H1 (cell line): ENCODE data around the gene MRPL45. TPM values are rescaled to one million over a fixed set of nuclear protein-coding genes. Genes with fewer than 3 reads are reported as not detected.

Experiments used
- CTCF ChIA-PET: fragments of 300-600 bp; sonication (Branson Sonifier 250); formaldehyde crosslinking; loops from one replicate; lab custom pipeline; 2021; ENCODE audit not compliant: partially characterized antibody; lab: Charles Lee
- POLR2A ChIA-PET: fragments of 300-600 bp; sonication (Branson Sonifier 250); formaldehyde crosslinking; loops from one replicate; lab custom pipeline; 2021; ENCODE audit warnings: inconsistent platforms; ENCODE audit not compliant: partially characterized antibody; lab: Charles Lee
- DNase-seq, 2 experiments: peaks; one replicate each; pipeline versions ENCODE4 v3.0.0 to v3.0.0-alpha.2; 2010 to 2022; ENCODE audit warnings: low spot score in 2 of 2, low read depth in 1 of 2, mixed read lengths in 1 of 2
- FAIRE-seq: peaks from 2 replicates; lab custom pipeline; 2011; peaks lifted over from hg19 to GRCh38; lab: Jason Lieb, UNC
- H2AFZ ChIP-seq: 2 replicates; pipeline ENCODE4 v1.8.1; 2012; ENCODE audit warnings: low read length, inconsistent platforms
- H2AK5ac ChIP-seq: 2 replicates; pipeline ENCODE4 v1.6.1; 2013; ENCODE audit warnings: low read depth, low read length
- H2BK120ac ChIP-seq: replicated peaks from 2 replicates; pipeline ENCODE3; 2013; ENCODE audit warnings: low read depth, low read length, inconsistent platforms
- H2BK12ac ChIP-seq: 2 replicates; pipeline ENCODE4 v1.6.1; 2013; ENCODE audit warnings: low read depth, low read length
- H2BK15ac ChIP-seq: 2 replicates; pipeline ENCODE4 v1.6.1; 2013; ENCODE audit warnings: low read length
- H2BK20ac ChIP-seq: 2 replicates; pipeline ENCODE4 v1.6.1; 2013; ENCODE audit warnings: low read length
- H2BK5ac ChIP-seq: 2 replicates; pipeline ENCODE4 v1.6.1; 2013; ENCODE audit warnings: low read depth, low read length
- H3K14ac ChIP-seq: 2 replicates; pipeline ENCODE4 v1.6.1; 2013; ENCODE audit warnings: inconsistent platforms; ENCODE audit not compliant: insufficient read length
- H3K18ac ChIP-seq: 2 replicates; pipeline ENCODE4 v1.6.1; 2013; ENCODE audit warnings: low read length; ENCODE audit errors: extremely low read depth
- H3K23ac ChIP-seq: 2 replicates; pipeline ENCODE4 v1.6.1; 2013; ENCODE audit warnings: inconsistent platforms; ENCODE audit not compliant: insufficient read length
- H3K23me2 ChIP-seq: 2 replicates; pipeline ENCODE4 v1.6.1; 2013; ENCODE audit warnings: low read depth, low read length
- H3K27ac ChIP-seq: 2 replicates; pipeline ENCODE4 v1.6.1; 2011; ENCODE audit warnings: low read depth, low read length, inconsistent platforms
- H3K27me3 ChIP-seq, 4 experiments: replicated peaks in 1 of 4; 1 replicate in 1 of 4; 2 replicates in 3 of 4; pipeline versions ENCODE4 v1.6.1 to v1.8.1; 2011 to 2013; ENCODE audit warnings: low read length in 3 of 4, mild to moderate bottlenecking in 3 of 4, inconsistent platforms in 2 of 4, mixed read lengths in 2 of 4, moderate library complexity in 1 of 4; ENCODE audit not compliant: control insufficient read depth in 3 of 4, insufficient read depth in 3 of 4; ENCODE audit errors: extremely low read depth in 1 of 4
- H3K36me3 ChIP-seq, 4 experiments: 2 replicates each; pipeline versions ENCODE4 v1.6.1 to v1.8.1; 2011 to 2013; ENCODE audit warnings: mild to moderate bottlenecking in 4 of 4, low read length in 3 of 4, moderate library complexity in 2 of 4, control low read depth in 1 of 4, inconsistent platforms in 1 of 4; ENCODE audit not compliant: insufficient read depth in 4 of 4, control insufficient read depth in 2 of 4
- H3K4ac ChIP-seq: replicated peaks from 2 replicates; pipeline ENCODE3; 2013; ENCODE audit warnings: low read length, low read depth, mixed read lengths, inconsistent platforms; ENCODE audit not compliant: insufficient read length
- H3K4me1 ChIP-seq, 4 experiments: replicated peaks in 1 of 4; 1 replicate in 1 of 4; 2 replicates in 3 of 4; pipeline versions ENCODE4 v1.6.1 to v1.8.1; 2011 to 2013; ENCODE audit warnings: low read length in 3 of 4, inconsistent platforms in 2 of 4, mixed read lengths in 1 of 4; ENCODE audit not compliant: insufficient read depth in 4 of 4, control insufficient read depth in 3 of 4
- H3K4me2 ChIP-seq, 2 experiments: 2 replicates each; pipeline versions ENCODE4 v1.6.1 to v1.8.1; 2011 to 2013; ENCODE audit warnings: low read depth in 2 of 2, low read length in 2 of 2, control low read depth in 1 of 2, inconsistent platforms in 1 of 2, mild to moderate bottlenecking in 1 of 2; ENCODE audit not compliant: insufficient read depth in 1 of 2
- H3K4me3 ChIP-seq, 4 experiments: fragments of 200-600, 300-600 bp in 1 of 4; sonication (generic), shearing (Covaris generic), sonication (Bioruptor Twin) in 1 of 4; 2 replicates each; pipeline versions ENCODE4 v1.5.1 to v1.8.1; 2011 to 2016; ENCODE audit warnings: low read length in 4 of 4, low read depth in 3 of 4, control low read depth in 2 of 4, inconsistent platforms in 2 of 4, mild to moderate bottlenecking in 2 of 4, mixed read lengths in 1 of 4, moderate library complexity in 1 of 4; ENCODE audit not compliant: insufficient read depth in 2 of 4; ENCODE audit errors: extremely low read depth in 1 of 4
- H3K56ac ChIP-seq: replicated peaks from 2 replicates; pipeline ENCODE3; 2013; ENCODE audit warnings: low read depth, mild to moderate bottlenecking, mixed read lengths, low read length, inconsistent platforms; ENCODE audit not compliant: insufficient read length
- H3K79me1 ChIP-seq: 2 replicates; pipeline ENCODE4 v1.6.1; 2013; ENCODE audit warnings: low read depth, low read length, control low read depth
- H3K79me2 ChIP-seq, 2 experiments: 2 replicates each; pipeline versions ENCODE4 v1.6.1 to v1.8.1; 2012 to 2013; ENCODE audit warnings: low read length in 2 of 2, mild to moderate bottlenecking in 2 of 2, inconsistent platforms in 1 of 2; ENCODE audit not compliant: insufficient read depth in 2 of 2, control insufficient read depth in 1 of 2
- H3K9ac ChIP-seq, 4 experiments: replicated peaks in 1 of 4; 1 replicate in 1 of 4; 2 replicates in 3 of 4; pipeline versions ENCODE4 v1.6.1 to v1.8.1; 2011 to 2013; ENCODE audit warnings: low read depth in 3 of 4, low read length in 3 of 4, control low read depth in 2 of 4, mild to moderate bottlenecking in 2 of 4, moderate library complexity in 2 of 4, inconsistent platforms in 1 of 4; ENCODE audit errors: extremely low read depth in 1 of 4
- H3K9me3 ChIP-seq, 2 experiments: 2 replicates each; pipeline versions ENCODE4 v1.6.1 to v1.8.1; 2012 to 2013; ENCODE audit warnings: mild to moderate bottlenecking in 2 of 2, moderate library complexity in 2 of 2, control low read depth in 1 of 2, inconsistent platforms in 1 of 2, low read depth in 1 of 2, low read length in 1 of 2, mixed read lengths in 1 of 2; ENCODE audit not compliant: insufficient read depth in 2 of 2
- H4K20me1 ChIP-seq, 2 experiments: replicated peaks in 1 of 2; 2 replicates each; pipeline versions ENCODE3 to v1.8.1; 2011 to 2013; ENCODE audit warnings: inconsistent platforms in 2 of 2, low read length in 2 of 2, mild to moderate bottlenecking in 1 of 2; ENCODE audit not compliant: insufficient read depth in 2 of 2, control insufficient read depth in 1 of 2
- H4K5ac ChIP-seq: 2 replicates; pipeline ENCODE4 v1.6.1; 2013; ENCODE audit warnings: low read length, low read depth, mixed read lengths, inconsistent platforms; ENCODE audit not compliant: insufficient read length
- H4K8ac ChIP-seq: 2 replicates; pipeline ENCODE4 v1.8.0; 2013; ENCODE audit warnings: mild to moderate bottlenecking, moderate library complexity, low read length, inconsistent platforms; ENCODE audit not compliant: insufficient read depth; ENCODE audit errors: extremely low read depth
- H4K91ac ChIP-seq: replicated peaks from 2 replicates; pipeline ENCODE3; 2013; ENCODE audit warnings: low read length, mixed read lengths, inconsistent platforms; ENCODE audit not compliant: insufficient read length
- CBX5 ChIP-seq: fragments of 300-800, 300-1000 bp; sonication (generic); IDR thresholded peaks from 2 replicates; pipeline ENCODE4 v1.7.1; 2016; ENCODE audit warnings: antibody characterized with exemption, low read length, low read depth
- GABPA ChIP-seq: IDR thresholded peaks from 2 replicates; pipeline ENCODE4 v1.6.1; 2011; ENCODE audit warnings: mild to moderate bottlenecking, low read length, moderate library complexity, borderline replicate concordance; ENCODE audit not compliant: insufficient read depth
- KDM4A ChIP-seq: IDR thresholded peaks from one replicate; pipeline ENCODE4 v1.7.1; 2012; ENCODE audit warnings: low read depth, mild to moderate bottlenecking, moderate library complexity, low read length, inconsistent platforms; ENCODE audit not compliant: severe bottlenecking
- KDM5A ChIP-seq: fragments of 200-600 bp; IDR thresholded peaks from 2 replicates; pipeline ENCODE4 v1.7.1; 2012; ENCODE audit warnings: mild to moderate bottlenecking, low read length, inconsistent platforms, mixed read lengths
- SAP30 ChIP-seq: fragments of 300-600 bp; sonication (generic); IDR thresholded peaks from 2 replicates; pipeline ENCODE4 v1.7.1; 2012; ENCODE audit warnings: low read length, moderate library complexity, mild to moderate bottlenecking, inconsistent platforms; ENCODE audit not compliant: insufficient read depth, insufficient replicate concordance
- SIN3A ChIP-seq, 2 experiments: IDR thresholded peaks in 1 of 2; conservative IDR thresholded peaks in 1 of 2; 2 replicates each; pipeline ENCODE4 v1.6.1; 2011 to 2012; ENCODE audit warnings: low read length in 2 of 2, improper control_type of control experiment in 1 of 2, low read depth in 1 of 2, mild to moderate bottlenecking in 1 of 2
- SP2 ChIP-seq: IDR thresholded peaks from 2 replicates; pipeline ENCODE4 v1.6.1; 2012; ENCODE audit warnings: mild to moderate bottlenecking, low read length, inconsistent platforms
- SP4 ChIP-seq: IDR thresholded peaks from 2 replicates; pipeline ENCODE4 v1.6.1; 2012; ENCODE audit warnings: low read length, inconsistent platforms
- SUZ12 ChIP-seq: fragments of 200-600 bp; sonication (generic); IDR thresholded peaks from 2 replicates; pipeline ENCODE4 v1.6.1; 2012; ENCODE audit warnings: mild to moderate bottlenecking, inconsistent platforms, low read length, moderate library complexity, mixed read lengths
- TAF1 ChIP-seq: IDR thresholded peaks from 2 replicates; pipeline ENCODE4 v1.6.1; 2011; ENCODE audit warnings: mild to moderate bottlenecking, low read depth, low read length
- TEAD4 ChIP-seq: IDR thresholded peaks from 2 replicates; pipeline ENCODE4 v1.6.1; 2012; ENCODE audit warnings: low read depth, low read length, inconsistent platforms, mixed read lengths
- YY1 ChIP-seq: IDR thresholded peaks from 2 replicates; pipeline ENCODE4 v1.6.1; 2011; ENCODE audit warnings: low read depth, mild to moderate bottlenecking, low read length
- WGBS, 2 experiments: shearing (Covaris generic) in 1 of 2; methylation state at CpG; one replicate each; pipeline versions ENCODE4 v1.1.6 to v1.1.7; 2013 to 2015; ENCODE audit warnings: low lambda C conversion rate in 2 of 2, mixed read lengths in 2 of 2, inconsistent platforms in 1 of 2, low coverage in 1 of 2, missing lambda C conversion rate in 1 of 2; ENCODE audit not compliant: insufficient replicate concordance in 2 of 2, insufficient coverage in 1 of 2, insufficient read length in 1 of 2; ENCODE audit errors: extremely low coverage in 1 of 2, missing lambda C conversion rate in 1 of 2; 5-methylcytosine and 5-hydroxymethylcytosine counted together
- polyA plus RNA-seq, 7 experiments: library from polyadenylated mRNA; depleted of rRNA in 3 of 7; stranded (reverse) in 5 of 7; unstranded in 2 of 7; fragments of >200 nt in 5 of 7; fragments of 200-250 nt in 2 of 7; gene quantifications; 1 replicate in 5 of 7; 2 replicates in 1 of 7; 4 replicates in 1 of 7; pipeline versions ENCODE4 v1.2.1 to v1.2.3, GENCODE V29; 2011 to 2013; ENCODE audit warnings: missing spikeins in 2 of 7, mixed read lengths in 2 of 7
- total RNA-seq: library from RNA; stranded (reverse); fragmentation: NEBNext Ultra II Directional; extraction: Animal tissue kit (Norgen Biotek cat#: 25700); gene quantifications from 2 replicates; pipeline ENCODE4 v1.2.1, GENCODE V29; 2021
- TF ChIP-seq, protein P1 (sequence below): IDR thresholded peaks from 2 replicates; pipeline ENCODE4 v1.6.1; 2011; ENCODE audit warnings: low read length, improper control_type of control experiment

Gene MRPL45
- total and polyA plus RNA-seq, 2 of the 8 experiments (the other 6 are each of a cell fraction or from before 2014, with no cell fraction given) = 65.6 to 71.7 TPM

DNA sequence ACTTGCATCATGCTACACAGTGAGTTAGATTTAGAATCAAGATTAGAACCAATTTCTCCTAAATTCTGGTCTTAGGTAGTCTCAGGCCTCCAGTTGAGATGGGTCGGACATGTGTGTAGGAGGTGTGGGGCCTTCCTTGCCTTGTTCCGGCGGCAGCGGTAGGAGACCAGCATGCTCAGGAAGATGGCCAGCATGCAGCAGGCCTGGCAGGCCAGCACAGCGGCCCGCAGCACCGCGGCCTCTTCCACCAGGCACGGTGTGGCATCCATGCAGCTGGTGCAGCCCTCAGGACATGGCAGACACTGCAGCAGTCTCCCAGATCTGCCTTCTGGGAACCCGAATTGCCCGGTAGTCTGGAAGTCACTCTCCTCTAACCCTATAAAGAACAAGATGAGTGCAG, 39.9 kb downstream of the MRPL45 start:
- Histone ChIP-seq H3K4me3 (no peak overlapping the region), H3K18ac (no peak overlapping the region), H3K79me2 (no peaks in the 10 kb centered on the region), H2AFZ (no peak overlapping the region), H4K91ac (no peak overlapping the region), H3K23me2 (no peaks in the 10 kb centered on the region), H4K5ac (no peak overlapping the region), H3K27me3 (no peaks in the 10 kb centered on the region), H3K27ac (no peak overlapping the region), H4K8ac (no peak overlapping the region), H3K4me2 (no peak overlapping the region), H3K9ac (no peak overlapping the region), H2BK15ac (no peak overlapping the region), H3K23ac (no peak overlapping the region), H3K4ac (no peak overlapping the region), H3K14ac (no peak overlapping the region), H4K20me1 (no peaks in the 10 kb centered on the region), H3K4me1 (peaks cover 0 to 9% (median 5%) of the 10 kb centered on the region in 4 experiments; a peak in 4 of 7 replicates), H2BK120ac (no peak overlapping the region), H3K36me3 (no peaks in the 10 kb centered on the region), H2BK5ac (no peak overlapping the region), H2AK5ac (no peak overlapping the region), H3K9me3 (no peaks in the 10 kb centered on the region), H2BK20ac (no peak overlapping the region), H3K79me1 (no peaks in the 10 kb centered on the region), H2BK12ac (no peak overlapping the region), H3K56ac (no peak overlapping the region)
- POLR2A ChIA-PET = interaction anchor here (0.9 to 4.5 kb wide), 4 partner anchors 11 to 78 kb away, joined by 3 to 28 read pairs (median 4); no protein-coding TSS in a partner anchor
- FAIRE-seq (no peak), DNase-seq (no peak)
- CTCF ChIA-PET = interaction anchor here (4.5 to 12.0 kb wide), 6 partner anchors 8 to 77 kb away, joined by 39 to 192 read pairs (median 102); partner anchors contain the start of genes GPR179 and SOCS7
- 89% methylated on average over 11 of the region's 11 CpGs; no CpG with 5 or more reads in 1 of the 2 experiments for WGBS, 2 experiments
- no peak for TF ChIP-seq YY1
- no peak for TF ChIP-seq TEAD4
- TF ChIP-seq SP2 = no peak
- TF ChIP-seq GABPA = no peak
- TF ChIP-seq, protein P1, sequence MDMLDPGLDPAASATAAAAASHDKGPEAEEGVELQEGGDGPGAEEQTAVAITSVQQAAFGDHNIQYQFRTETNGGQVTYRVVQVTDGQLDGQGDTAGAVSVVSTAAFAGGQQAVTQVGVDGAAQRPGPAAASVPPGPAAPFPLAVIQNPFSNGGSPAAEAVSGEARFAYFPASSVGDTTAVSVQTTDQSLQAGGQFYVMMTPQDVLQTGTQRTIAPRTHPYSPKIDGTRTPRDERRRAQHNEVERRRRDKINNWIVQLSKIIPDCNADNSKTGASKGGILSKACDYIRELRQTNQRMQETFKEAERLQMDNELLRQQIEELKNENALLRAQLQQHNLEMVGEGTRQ = no peak
- no peak for TF ChIP-seq KDM4A
- TF ChIP-seq SAP30 = no peak
- TF ChIP-seq KDM5A = no peak
- TF ChIP-seq TAF1 = no peak
- no peak for TF ChIP-seq SIN3A (conservative IDR thresholded peaks at IDR 0.05 in 1 of 2, IDR thresholded peaks at IDR 0.05 in 1 of 2; ENCODE audit: low read depth in 1 of 2, low read length in 2 of 2)
- no peak for TF ChIP-seq SP4
- TF ChIP-seq CBX5 = no peak
- TF ChIP-seq SUZ12 = no peak
